ENCODE measurements around the gene RTL5.

Gene RTL5

DNA sequence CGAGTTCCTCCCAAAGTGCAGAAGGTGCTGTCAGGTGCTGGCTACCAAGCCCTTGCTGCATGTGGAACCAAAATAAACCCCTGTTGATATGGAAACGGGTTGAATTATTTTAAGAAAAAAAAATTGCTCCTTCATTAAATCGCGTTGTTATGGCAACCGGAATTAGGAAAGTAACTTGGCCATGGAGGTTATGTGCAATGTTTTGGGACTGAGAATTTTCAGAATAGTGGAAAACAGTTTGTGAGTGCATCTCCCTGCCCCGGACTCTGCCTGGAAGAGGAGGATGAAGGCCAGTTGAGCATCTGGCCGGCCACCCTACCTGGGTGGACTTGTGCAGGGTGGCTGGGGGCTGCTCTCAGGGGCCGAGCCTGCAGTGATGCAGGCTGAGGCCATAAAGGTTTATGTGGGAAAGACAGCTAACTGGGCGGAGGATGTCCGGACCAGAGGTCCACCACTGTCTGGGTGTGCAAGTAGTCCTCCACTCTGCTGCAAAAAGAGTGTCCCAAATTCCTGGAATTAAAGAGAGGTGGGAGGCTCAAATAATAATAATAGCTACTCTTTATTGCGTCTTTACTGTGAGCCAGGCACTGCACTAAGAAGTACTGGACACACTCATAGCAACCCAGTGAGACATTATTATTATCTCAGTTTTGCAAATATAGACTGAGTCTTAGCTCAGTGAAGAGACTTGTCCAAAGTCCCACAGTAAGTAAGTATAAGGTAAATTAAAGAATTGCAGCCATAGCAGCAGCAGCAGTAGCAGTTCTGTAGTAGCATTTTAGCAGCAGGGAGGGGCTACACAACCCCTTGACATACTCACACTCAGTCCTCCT is 20.6 kb downstream of the RTL5 start:
- no peak overlapping the region for H3K4me3 ChIP-seq (replicated peaks; ENCODE audit: low read depth, low read length)
- no peaks in the 10 kb centered on the region for H3K36me3 ChIP-seq (ENCODE audit: control insufficient read depth, insufficient read depth, low read length)
- H3K27me3 ChIP-seq (replicated peaks; ENCODE audit: control insufficient read depth, insufficient read depth, low read length), result 0 out of 2 replicates have a peak, but pooled peaks cover 2% of the 10 kb centered on the region
- TF ChIP-seq, protein P1, sequence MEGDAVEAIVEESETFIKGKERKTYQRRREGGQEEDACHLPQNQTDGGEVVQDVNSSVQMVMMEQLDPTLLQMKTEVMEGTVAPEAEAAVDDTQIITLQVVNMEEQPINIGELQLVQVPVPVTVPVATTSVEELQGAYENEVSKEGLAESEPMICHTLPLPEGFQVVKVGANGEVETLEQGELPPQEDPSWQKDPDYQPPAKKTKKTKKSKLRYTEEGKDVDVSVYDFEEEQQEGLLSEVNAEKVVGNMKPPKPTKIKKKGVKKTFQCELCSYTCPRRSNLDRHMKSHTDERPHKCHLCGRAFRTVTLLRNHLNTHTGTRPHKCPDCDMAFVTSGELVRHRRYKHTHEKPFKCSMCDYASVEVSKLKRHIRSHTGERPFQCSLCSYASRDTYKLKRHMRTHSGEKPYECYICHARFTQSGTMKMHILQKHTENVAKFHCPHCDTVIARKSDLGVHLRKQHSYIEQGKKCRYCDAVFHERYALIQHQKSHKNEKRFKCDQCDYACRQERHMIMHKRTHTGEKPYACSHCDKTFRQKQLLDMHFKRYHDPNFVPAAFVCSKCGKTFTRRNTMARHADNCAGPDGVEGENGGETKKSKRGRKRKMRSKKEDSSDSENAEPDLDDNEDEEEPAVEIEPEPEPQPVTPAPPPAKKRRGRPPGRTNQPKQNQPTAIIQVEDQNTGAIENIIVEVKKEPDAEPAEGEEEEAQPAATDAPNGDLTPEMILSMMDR (IDR thresholded peaks at IDR 0.05; ENCODE audit: insufficient read depth, low read length, poor library complexity, severe bottlenecking), result no peak
- DNase-seq (ENCODE audit: extremely low read depth, insufficient read length), result no peak

DNA sequence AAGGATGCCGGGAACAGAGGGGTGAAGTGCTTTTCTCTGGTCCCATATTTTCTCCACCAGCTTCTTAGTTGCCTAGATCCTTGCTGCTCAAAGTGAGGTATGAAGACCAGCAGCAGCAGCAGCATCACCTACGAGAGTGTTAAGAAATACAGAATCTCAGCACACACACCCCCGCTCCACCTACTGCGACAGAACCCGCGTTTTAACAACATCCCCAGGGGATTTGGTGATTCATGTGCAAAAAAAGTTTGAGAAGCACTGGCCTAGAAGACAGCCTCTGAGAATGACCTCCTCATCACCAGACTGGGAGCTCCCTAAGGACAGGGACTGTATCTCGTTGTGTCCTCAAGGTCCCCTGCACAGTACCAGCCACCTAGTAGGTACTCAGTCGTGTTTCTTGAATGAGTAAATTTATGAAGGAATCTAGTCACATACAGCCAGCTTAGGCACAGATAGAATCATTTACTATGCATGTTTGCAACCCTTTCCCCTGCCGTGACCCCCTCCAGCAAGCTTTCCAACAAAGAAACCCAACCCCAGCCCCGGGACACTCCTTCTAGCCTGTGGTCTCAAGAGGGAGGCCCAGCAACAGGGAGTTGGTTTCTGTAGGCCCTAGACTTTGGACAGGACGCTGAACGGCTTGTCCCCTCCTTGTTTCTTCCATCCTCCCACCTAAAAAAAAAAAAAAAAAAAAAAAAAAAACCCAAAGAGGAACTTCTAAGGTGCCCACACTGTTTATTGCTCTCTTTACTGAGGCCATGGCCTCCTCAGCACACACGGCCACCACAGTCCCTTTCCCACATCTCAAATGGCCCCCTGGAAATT is 21.5 kb downstream of the RTL5 start:
- H3K36me3 ChIP-seq (ENCODE audit: control insufficient read depth, insufficient read depth, low read length), result no peaks in the 10 kb centered on the region
- DNase-seq (ENCODE audit: extremely low read depth, insufficient read length), result no peak
- H3K27me3 ChIP-seq (replicated peaks; ENCODE audit: control insufficient read depth, insufficient read depth, low read length), result 0 out of 2 replicates have a peak, but pooled peaks cover 2% of the 10 kb centered on the region
- TF ChIP-seq, protein P1 (IDR thresholded peaks at IDR 0.05; ENCODE audit: insufficient read depth, low read length, poor library complexity, severe bottlenecking), result no peak
- no peak overlapping the region for H3K4me3 ChIP-seq (replicated peaks; ENCODE audit: low read depth, low read length)

DNA sequence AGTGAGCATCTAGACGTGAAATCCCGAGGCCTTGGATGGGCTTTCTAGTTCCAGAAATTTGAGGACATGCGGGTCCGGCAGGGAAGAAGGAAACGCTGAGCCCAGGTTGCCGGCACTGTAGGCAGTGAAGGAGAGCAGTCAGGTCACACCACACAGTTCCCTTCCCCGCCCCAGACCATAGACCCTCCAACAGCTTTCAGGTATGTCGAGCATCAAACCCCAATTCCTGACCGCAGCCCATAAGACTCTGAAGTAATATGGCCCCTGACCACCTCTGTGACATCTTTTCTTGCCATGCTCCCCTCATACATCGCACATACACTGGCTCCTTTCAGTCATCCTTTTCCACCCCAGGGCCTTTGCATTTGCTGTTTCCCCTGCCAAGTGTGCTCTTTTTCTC is 23.0 kb downstream of the RTL5 start:
- TF ChIP-seq, protein P1 (IDR thresholded peaks at IDR 0.05; ENCODE audit: insufficient read depth, low read length, poor library complexity, severe bottlenecking), result no peak
- Histone ChIP-seq H3K36me3 (ENCODE audit: control insufficient read depth, insufficient read depth, low read length) (no peaks in the 10 kb centered on the region), H3K4me3 (replicated peaks; ENCODE audit: low read depth, low read length) (no peak overlapping the region), H3K27me3 (replicated peaks; ENCODE audit: control insufficient read depth, insufficient read depth, low read length) (0 out of 2 replicates have a peak, but pooled peaks cover 2% of the 10 kb centered on the region)
- DNase-seq (ENCODE audit: extremely low read depth, insufficient read length), result no peak

DNA sequence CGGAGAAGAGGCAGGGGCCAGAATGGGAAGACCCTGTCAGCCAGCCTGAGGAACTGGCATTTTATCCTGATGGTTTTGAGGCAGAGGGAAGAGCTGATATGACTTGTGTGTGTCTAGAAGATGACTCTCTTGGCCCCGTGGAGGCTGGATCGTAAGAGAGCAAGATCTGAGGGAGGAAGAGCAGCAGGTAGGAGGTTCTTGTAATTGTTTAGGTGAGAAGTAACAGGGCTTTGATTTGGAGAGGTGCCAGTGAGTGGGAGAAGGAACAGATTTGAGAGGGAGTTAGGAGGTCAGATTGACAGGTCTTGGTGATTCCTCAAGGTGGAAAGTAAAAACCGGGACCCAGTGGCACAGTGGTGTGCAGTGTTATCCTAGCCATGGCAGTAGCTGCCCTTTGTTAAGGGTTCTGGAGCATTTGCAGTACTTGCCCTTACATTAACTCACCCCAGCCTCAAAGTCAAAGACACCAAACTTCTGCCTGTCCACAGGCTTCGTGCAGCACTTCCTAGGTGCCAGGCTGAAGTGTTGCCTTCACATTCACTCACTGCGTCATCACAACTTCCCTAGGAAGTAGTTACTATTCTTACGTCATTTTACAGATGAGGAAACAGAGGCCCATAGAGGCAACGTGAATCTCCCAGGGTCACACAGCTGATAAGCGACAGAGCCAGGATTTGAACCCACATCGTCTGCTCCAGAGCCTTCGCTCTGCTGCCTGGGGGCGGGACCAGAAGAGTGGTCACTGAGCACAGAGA is 23.7 kb downstream of the RTL5 start:
- 0 out of 2 replicates have a peak, but pooled peaks cover 2% of the 10 kb centered on the region for H3K27me3 ChIP-seq (replicated peaks; ENCODE audit: control insufficient read depth, insufficient read depth, low read length)
- H3K36me3 ChIP-seq (ENCODE audit: control insufficient read depth, insufficient read depth, low read length), result no peaks in the 10 kb centered on the region
- DNase-seq (ENCODE audit: extremely low read depth, insufficient read length), result no peak
- no peak overlapping the region for H3K4me3 ChIP-seq (replicated peaks; ENCODE audit: low read depth, low read length)
- TF ChIP-seq, protein P1 (IDR thresholded peaks at IDR 0.05; ENCODE audit: insufficient read depth, low read length, poor library complexity, severe bottlenecking), result no peak

GRCh38 chrX:72107320-72107719 is 24.4 kb downstream of the RTL5 start:
- 0 out of 2 replicates have a peak, but pooled peaks cover 2% of the 10 kb centered on the region for H3K27me3 ChIP-seq (replicated peaks; ENCODE audit: control insufficient read depth, insufficient read depth, low read length)

More at GRCh38 chrX:72107320-72107719, 24.4 kb downstream of the RTL5 start:
- Histone ChIP-seq H3K4me3 (replicated peaks; ENCODE audit: low read depth, low read length) (no peak overlapping the region), H3K36me3 (ENCODE audit: control insufficient read depth, insufficient read depth, low read length) (no peaks in the 10 kb centered on the region)
- TF ChIP-seq, protein P1 (IDR thresholded peaks at IDR 0.05; ENCODE audit: insufficient read depth, low read length, poor library complexity, severe bottlenecking), result no peak
- no peak for DNase-seq (ENCODE audit: extremely low read depth, insufficient read length)

All from GM06990 (cell line).